HFFc6 (cell line): Measurements from ENCODE around the gene SULF2. TPM values are rescaled to one million over a fixed set of nuclear protein-coding genes. Genes with fewer than 3 reads are reported as not detected.

ENCODE experiments used
- DNase-seq: peaks from one replicate; pipeline ENCODE4 v3.0.0-alpha.2; 2018
- H3K27ac Mint-ChIP-seq: 2 replicates; pipeline ENCODE4 v1.8.0; 2020; ENCODE audit warnings: mild to moderate bottlenecking, mixed read lengths
- H3K27me3 Mint-ChIP-seq: 2 replicates; pipeline ENCODE4 v1.8.0; 2021; ENCODE audit warnings: mild to moderate bottlenecking, moderate library complexity, mixed read lengths; ENCODE audit not compliant: insufficient read depth
- H3K36me3 Mint-ChIP-seq: 2 replicates; pipeline ENCODE4 v1.8.0; 2021; ENCODE audit warnings: low read depth, mixed read lengths
- H3K4me1 Mint-ChIP-seq: 2 replicates; pipeline ENCODE4 v1.8.0; 2020; ENCODE audit warnings: low read depth, mixed read lengths
- H3K4me3 Mint-ChIP-seq: 2 replicates; pipeline ENCODE4 v1.8.0; 2020; ENCODE audit warnings: mild to moderate bottlenecking, moderate library complexity, mixed read lengths
- H3K9me3 Mint-ChIP-seq: 2 replicates; pipeline ENCODE4 v1.8.0; 2020; ENCODE audit warnings: mild to moderate bottlenecking, mixed read lengths
- CTCF ChIP-seq: fragments of 200-600 bp; sonication (generic); IDR thresholded peaks from 2 replicates; pipeline ENCODE4 v1.5.0; 2021; ENCODE audit warnings: antibody characterized with exemption, mild to moderate bottlenecking
- total RNA-seq, 6 experiments: library from RNA; stranded (reverse); fragmentation: NEBNext Ultra II Directional; extraction: Animal tissue kit (Norgen Biotek cat#: 25700); gene quantifications; 2 replicates in 1 of 6; 3 replicates in 5 of 6; pipeline ENCODE4 v1.2.3, GENCODE V29; 2021

SULF2 gene
- total RNA-seq, 6 experiments from 2014 or later: 0.23 to 1.3 (median 0.33) TPM

- TF ChIP-seq CTCF: no peak
- H3K36me3 Mint-ChIP-seq: no peaks in the 10 kb centered on the region
These were observed 111.7 kb downstream of the SULF2 start for GRCh38 chr20:47673671-47673955.

GRCh38 chr20:47672886-47673670 is 112.2 kb downstream of the SULF2 start:
- no peak overlapping the region for H3K27ac Mint-ChIP-seq
- DNase-seq: no peak
- H3K4me3 Mint-ChIP-seq: no peak overlapping the region
- peaks cover 25% of the 10 kb centered on the region for H3K27me3 Mint-ChIP-seq
- H3K9me3 Mint-ChIP-seq: no peaks in the 10 kb centered on the region
- TF ChIP-seq CTCF: no peak
- no peaks in the 10 kb centered on the region for H3K36me3 Mint-ChIP-seq
- H3K4me1 Mint-ChIP-seq: no peaks in the 10 kb centered on the region

More at GRCh38 chr20:47673671-47673955, 111.7 kb downstream of the SULF2 start:
- peaks cover 25% of the 10 kb centered on the region for H3K27me3 Mint-ChIP-seq
- DNase-seq: no peak
- no peak overlapping the region for H3K27ac Mint-ChIP-seq
- H3K4me1 Mint-ChIP-seq: no peaks in the 10 kb centered on the region
- H3K9me3 Mint-ChIP-seq: no peaks in the 10 kb centered on the region
- no peak overlapping the region for H3K4me3 Mint-ChIP-seq

- DNase-seq: no peak
- no peak for TF ChIP-seq CTCF
- H3K27ac Mint-ChIP-seq: no peak overlapping the region
- H3K4me1 Mint-ChIP-seq: no peaks in the 10 kb centered on the region
- no peak overlapping the region for H3K4me3 Mint-ChIP-seq
- peaks cover 25% of the 10 kb centered on the region for H3K27me3 Mint-ChIP-seq
- no peaks in the 10 kb centered on the region for H3K9me3 Mint-ChIP-seq
- H3K36me3 Mint-ChIP-seq: no peaks in the 10 kb centered on the region
These were observed 113.1 kb downstream of the SULF2 start for GRCh38 chr20:47672166-47672565.

GRCh38 chr20:47670913-47671312 is 114.4 kb downstream of the SULF2 start:
- Mint-ChIP-seq H3K4me3 (no peak overlapping the region), H3K9me3 (no peaks in the 10 kb centered on the region), H3K27me3 (peaks cover 28% of the 10 kb centered on the region), H3K36me3 (no peaks in the 10 kb centered on the region), H3K27ac (no peak overlapping the region), H3K4me1 (no peaks in the 10 kb centered on the region)
- no peak for TF ChIP-seq CTCF
- DNase-seq: no peak

- no peak overlapping the region for H3K27ac Mint-ChIP-seq
These were observed 115.1 kb downstream of the SULF2 start for GRCh38 chr20:47669927-47670890.

More at GRCh38 chr20:47669927-47670890, 115.1 kb downstream of the SULF2 start:
- no peaks in the 10 kb centered on the region for H3K36me3 Mint-ChIP-seq
- H3K4me3 Mint-ChIP-seq: no peak overlapping the region
- H3K27me3 Mint-ChIP-seq: peaks cover 27% of the 10 kb centered on the region
- H3K9me3 Mint-ChIP-seq: no peaks in the 10 kb centered on the region
- no peak for TF ChIP-seq CTCF
- no peak for DNase-seq
- H3K4me1 Mint-ChIP-seq: no peaks in the 10 kb centered on the region
